ENCODE measurements around the gene TXNDC16.

Gene TXNDC16

GRCh38 chr14:52446355-52446754 is 106.0 kb downstream of the TXNDC16 start:
- no peak for DNase-seq (ENCODE audit: low read depth in 3 of 3)

GRCh38 chr14:52443506-52443905 is 108.8 kb downstream of the TXNDC16 start:
- DNase-seq (ENCODE audit: low read depth in 3 of 3): no peak

- DNase-seq (ENCODE audit: low read depth in 3 of 3): no peak
Observed at GRCh38 chr14:52442602-52443001, 109.7 kb downstream of the TXNDC16 start.

- no peak for DNase-seq (ENCODE audit: low read depth in 3 of 3)
Observed at GRCh38 chr14:52442166-52442565, 110.1 kb downstream of the TXNDC16 start.

- no peak for DNase-seq (ENCODE audit: low read depth in 3 of 3)
Observed at GRCh38 chr14:52439476-52439875, 112.8 kb downstream of the TXNDC16 start.

- no peak for DNase-seq (ENCODE audit: low read depth in 3 of 3)
Observed at GRCh38 chr14:52434955-52435354, 117.3 kb downstream of the TXNDC16 start.

GRCh38 chr14:52430474-52430873 is 121.8 kb downstream of the TXNDC16 start:
- DNase-seq (ENCODE audit: low read depth in 3 of 3): no peak

- DNase-seq (ENCODE audit: low read depth in 3 of 3): no peak
Observed at GRCh38 chr14:52429451-52429850, 122.9 kb downstream of the TXNDC16 start.

- DNase-seq (ENCODE audit: low read depth in 3 of 3): no peak
Observed at GRCh38 chr14:52427460-52427859, 124.8 kb downstream of the TXNDC16 start.

GRCh38 chr14:52422650-52423356 is 129.5 kb downstream of the TXNDC16 start:
- DNase-seq (ENCODE audit: low read depth in 3 of 3): no peak

GRCh38 chr14:52417139-52417538 is 135.2 kb downstream of the TXNDC16 start:
- DNase-seq (ENCODE audit: low read depth in 3 of 3): no peak

GRCh38 chr14:52413729-52414408 is 138.4 kb downstream of the TXNDC16 start:
- DNase-seq (ENCODE audit: low read depth in 3 of 3): no peak

GRCh38 chr14:52412426-52412825 is 139.9 kb downstream of the TXNDC16 start:
- no peak for DNase-seq (ENCODE audit: low read depth in 3 of 3)

GRCh38 chr14:52405314-52405713 is 147.0 kb downstream of the TXNDC16 start:
- DNase-seq (ENCODE audit: low read depth in 3 of 3): no peak

GRCh38 chr14:52402812-52403526 is 149.3 kb downstream of the TXNDC16 start:
- DNase-seq (ENCODE audit: low read depth in 3 of 3): peak in 1 of 3 experiments; percentile 7

- DNase-seq (ENCODE audit: low read depth in 3 of 3): no peak
Observed at GRCh38 chr14:52400846-52401245, 151.5 kb downstream of the TXNDC16 start.

GRCh38 chr14:52399921-52400595 is 152.2 kb downstream of the TXNDC16 start:
- no peak for DNase-seq (ENCODE audit: low read depth in 3 of 3)

- DNase-seq (ENCODE audit: low read depth in 3 of 3): no peak
Observed at GRCh38 chr14:52399104-52399503, 153.2 kb downstream of the TXNDC16 start.

- DNase-seq (ENCODE audit: low read depth in 3 of 3): no peak
Observed at GRCh38 chr14:52397844-52398243, 154.5 kb downstream of the TXNDC16 start.

- no peak for DNase-seq (ENCODE audit: low read depth in 3 of 3)
Observed at GRCh38 chr14:52395728-52396127, 156.6 kb downstream of the TXNDC16 start.

- no peak for DNase-seq (ENCODE audit: low read depth in 3 of 3)
Observed at GRCh38 chr14:52391881-52392615, 160.3 kb downstream of the TXNDC16 start.

Measured in stimulated activated CD4-positive, alpha-beta T cell treated with anti-CD3 and anti-CD28 coated beads, TNF-alpha, amount 100 ng/mL, for 24 hours (primary cell).